CD8-positive, alpha-beta memory T cell (primary cell): ENCODE measurements around the gene EPYC. TPM values are rescaled to one million over a fixed set of nuclear protein-coding genes. Genes with fewer than 3 reads are reported as not detected.

Source experiments
- CTCF ChIA-PET: fragments of 350-600 bp; sonication (Branson Sonifier 250); formaldehyde crosslinking; loops from one replicate; lab custom pipeline; 2021; ENCODE audit warnings: antibody characterized with exemption; lab: Charles Lee
- POLR2A ChIA-PET: fragments of 350-600 bp; sonication (Branson Sonifier 250); formaldehyde crosslinking; loops from one replicate; lab custom pipeline; 2021; ENCODE audit warnings: antibody characterized with exemption; lab: Charles Lee
- DNase-seq, 5 donors: peaks; one replicate each; pipeline versions ENCODE4 v3.0.0 to v3.0.0-alpha.2; 2020 to 2022; ENCODE audit warnings: mixed read lengths in 1 of 5
- H3K27ac ChIP-seq: one replicate; pipeline ENCODE4 v1.7.0; 2013; ENCODE audit warnings: low read depth, mild to moderate bottlenecking, low read length, moderate library complexity
- H3K27me3 ChIP-seq: 2 replicates; pipeline ENCODE4 v1.7.0; 2013; ENCODE audit warnings: low read length, mild to moderate bottlenecking; ENCODE audit not compliant: insufficient read depth, poor library complexity, severe bottlenecking
- H3K36me3 ChIP-seq: 2 replicates; pipeline ENCODE4 v1.7.0; 2013; ENCODE audit warnings: mild to moderate bottlenecking, low read length, moderate library complexity; ENCODE audit not compliant: insufficient read depth
- H3K4me1 ChIP-seq: 2 replicates; pipeline ENCODE4 v1.7.0; 2013; ENCODE audit warnings: mild to moderate bottlenecking, low read length, moderate library complexity; ENCODE audit not compliant: insufficient read depth
- H3K4me3 ChIP-seq: 2 replicates; pipeline ENCODE4 v1.7.0; 2013; ENCODE audit warnings: mild to moderate bottlenecking, low read length
- H3K9me3 ChIP-seq: 2 replicates; pipeline ENCODE4 v1.7.0; 2013; ENCODE audit warnings: mild to moderate bottlenecking, low read length
- H3K27ac Mint-ChIP-seq, 8 donors: one replicate each; pipeline ENCODE4 v1.8.0; 2020 to 2021; ENCODE audit warnings: mixed read lengths in 8 of 8, mild to moderate bottlenecking in 6 of 8, inconsistent platforms in 3 of 8, moderate library complexity in 3 of 8
- H3K27me3 Mint-ChIP-seq, 2 donors: one replicate each; pipeline ENCODE4 v1.8.0; 2020 to 2021; ENCODE audit warnings: mixed read lengths in 2 of 2, mild to moderate bottlenecking in 1 of 2, moderate library complexity in 1 of 2
- H3K36me3 Mint-ChIP-seq, 3 donors: one replicate each; pipeline ENCODE4 v1.8.0; 2020 to 2021; ENCODE audit warnings: mixed read lengths in 3 of 3, inconsistent platforms in 1 of 3, mild to moderate bottlenecking in 1 of 3
- H3K4me1 Mint-ChIP-seq, 3 donors: one replicate each; pipeline ENCODE4 v1.8.0; 2020 to 2021; ENCODE audit warnings: mixed read lengths in 3 of 3, inconsistent platforms in 1 of 3, mild to moderate bottlenecking in 1 of 3
- H3K4me3 Mint-ChIP-seq, 7 donors: one replicate each; pipeline ENCODE4 v1.8.0; 2020 to 2021; ENCODE audit warnings: mixed read lengths in 7 of 7, mild to moderate bottlenecking in 6 of 7, moderate library complexity in 4 of 7, inconsistent platforms in 2 of 7
- H3K9me3 Mint-ChIP-seq, 5 donors: one replicate each; pipeline ENCODE4 v1.8.0; 2020 to 2022; ENCODE audit warnings: mixed read lengths in 5 of 5, mild to moderate bottlenecking in 3 of 5, moderate library complexity in 2 of 5, inconsistent platforms in 1 of 5
- polyA plus RNA-seq: library from polyadenylated mRNA; unstranded; fragments of 300-500 nt; fragmentation: Illumina TruSeq; gene quantifications from one replicate; pipeline ENCODE4 v1.2.3, GENCODE V29; 2021
- total RNA-seq, 2 experiments: library from RNA; stranded (reverse); gene quantifications; one replicate each; pipeline ENCODE4 v1.2.3, GENCODE V29; 2021

Gene EPYC
- total and polyA plus RNA-seq, 3 experiments from 2014 or later, result not detected

GRCh38 chr12:91003737-91004136 is 1.0 kb downstream of the EPYC start:
- ChIA-PET CTCF (no interaction called here), POLR2A (no interaction called here)
- Mint-ChIP-seq H3K4me1 (peaks cover 0 to 10% (median 0%) of the 10 kb centered on the region in 3 donors), H3K27me3 (no peaks in the 10 kb centered on the region), H3K36me3 (no peaks in the 10 kb centered on the region), H3K4me3 (no peak overlapping the region), H3K9me3 (no peaks in the 10 kb centered on the region), H3K27ac (no peak overlapping the region)
- no peak for DNase-seq
- no peaks in the 10 kb centered on the region for H3K27me3 ChIP-seq
- H3K9me3 ChIP-seq, result no peaks in the 10 kb centered on the region
- no peaks in the 10 kb centered on the region for H3K36me3 ChIP-seq
- no peak overlapping the region for H3K27ac ChIP-seq
- no peaks in the 10 kb centered on the region for H3K4me1 ChIP-seq
- H3K4me3 ChIP-seq, result no peak overlapping the region

DNA sequence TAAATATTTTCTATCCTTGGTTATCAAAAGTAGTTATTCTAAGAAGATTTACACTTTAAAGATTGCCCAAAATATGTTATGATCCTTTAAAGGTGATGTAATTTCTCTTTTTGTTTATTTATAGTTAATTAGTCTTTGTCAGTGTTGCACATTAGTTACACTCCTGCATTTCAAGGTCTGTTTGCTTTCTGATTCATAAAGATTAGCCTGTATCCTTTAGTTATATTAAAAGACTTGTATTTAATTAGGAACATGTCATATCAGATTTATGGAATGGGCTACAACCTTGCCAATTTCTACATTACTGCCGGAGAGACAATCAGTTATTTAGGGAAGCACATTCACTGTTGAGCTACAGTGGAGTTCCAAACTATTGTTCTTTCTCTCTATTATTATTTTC is 3.5 kb downstream of the EPYC start:
- no peaks in the 10 kb centered on the region for H3K36me3 ChIP-seq
- Mint-ChIP-seq H3K4me3 (no peak overlapping the region), H3K27ac (no peak overlapping the region), H3K36me3 (no peaks in the 10 kb centered on the region), H3K27me3 (no peaks in the 10 kb centered on the region), H3K9me3 (no peaks in the 10 kb centered on the region), H3K4me1 (no peaks in the 10 kb centered on the region)
- CTCF ChIA-PET, result no interaction called here
- H3K27me3 ChIP-seq, result no peaks in the 10 kb centered on the region
- H3K4me3 ChIP-seq, result no peak overlapping the region
- no peaks in the 10 kb centered on the region for H3K9me3 ChIP-seq
- H3K27ac ChIP-seq, result no peak overlapping the region
- POLR2A ChIA-PET, result no interaction called here
- no peak for DNase-seq
- no peaks in the 10 kb centered on the region for H3K4me1 ChIP-seq

GRCh38 chr12:90999966-91000365 is 4.8 kb downstream of the EPYC start:
- Mint-ChIP-seq H3K4me3 (no peak overlapping the region), H3K9me3 (no peaks in the 10 kb centered on the region), H3K27ac (no peak overlapping the region), H3K4me1 (no peaks in the 10 kb centered on the region), H3K36me3 (no peaks in the 10 kb centered on the region), H3K27me3 (no peaks in the 10 kb centered on the region)
- no peak for DNase-seq
- Histone ChIP-seq H3K4me3 (no peak overlapping the region), H3K36me3 (no peaks in the 10 kb centered on the region), H3K4me1 (no peaks in the 10 kb centered on the region), H3K27me3 (no peaks in the 10 kb centered on the region), H3K27ac (no peak overlapping the region), H3K9me3 (no peaks in the 10 kb centered on the region)
- ChIA-PET CTCF (no interaction called here), POLR2A (no interaction called here)

- Mint-ChIP-seq H3K4me3 (no peak overlapping the region), H3K4me1 (no peaks in the 10 kb centered on the region), H3K36me3 (no peaks in the 10 kb centered on the region), H3K9me3 (no peaks in the 10 kb centered on the region), H3K27me3 (no peaks in the 10 kb centered on the region), H3K27ac (no peak overlapping the region)
- DNase-seq, result no peak
- no peaks in the 10 kb centered on the region for H3K4me1 ChIP-seq
- H3K9me3 ChIP-seq, result no peaks in the 10 kb centered on the region
- no peaks in the 10 kb centered on the region for H3K36me3 ChIP-seq
- H3K27ac ChIP-seq, result no peak overlapping the region
- ChIA-PET CTCF (no interaction called here), POLR2A (no interaction called here)
- no peaks in the 10 kb centered on the region for H3K27me3 ChIP-seq
- no peak overlapping the region for H3K4me3 ChIP-seq
These were observed 5.2 kb downstream of the EPYC start for GRCh38 chr12:90999527-90999926.

- no peaks in the 10 kb centered on the region for H3K9me3 ChIP-seq
- H3K4me1 ChIP-seq, result no peaks in the 10 kb centered on the region
- H3K27me3 ChIP-seq, result no peaks in the 10 kb centered on the region
- Mint-ChIP-seq H3K27ac (no peak overlapping the region), H3K4me3 (no peak overlapping the region), H3K36me3 (no peaks in the 10 kb centered on the region), H3K9me3 (no peaks in the 10 kb centered on the region), H3K27me3 (no peaks in the 10 kb centered on the region), H3K4me1 (no peaks in the 10 kb centered on the region)
- DNase-seq, result no peak
- no peak overlapping the region for H3K27ac ChIP-seq
- H3K36me3 ChIP-seq, result no peaks in the 10 kb centered on the region
- CTCF ChIA-PET, result no interaction called here
- no peak overlapping the region for H3K4me3 ChIP-seq
- POLR2A ChIA-PET, result no interaction called here
These were observed 9.8 kb downstream of the EPYC start for GRCh38 chr12:90995010-90995409.

DNA sequence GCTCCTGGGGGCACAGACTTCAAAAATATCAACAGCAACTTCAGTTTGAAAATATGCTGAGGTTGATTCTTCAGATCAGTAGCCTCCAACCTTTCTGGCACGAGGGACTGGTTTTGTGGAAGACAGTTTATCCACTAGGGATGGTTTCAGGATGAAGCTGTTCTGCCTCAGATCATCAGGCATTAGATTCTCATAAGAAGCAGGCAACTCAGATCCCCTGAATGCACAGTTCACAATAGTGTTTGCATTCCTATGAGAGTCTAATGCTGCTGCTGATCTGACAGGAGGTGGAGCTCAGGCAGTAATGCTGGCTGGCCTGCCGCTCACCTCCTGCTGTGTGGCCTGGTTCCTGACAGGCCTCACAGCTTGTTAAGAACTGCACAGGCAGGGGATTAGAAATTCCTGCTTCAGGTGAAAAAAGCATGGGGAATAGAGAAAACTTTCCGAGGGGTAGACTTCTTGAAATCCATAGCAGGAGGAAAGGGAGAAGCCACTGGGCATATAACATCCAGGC is 12.8 kb downstream of the EPYC start:
- no peaks in the 10 kb centered on the region for H3K27me3 ChIP-seq
- H3K4me3 ChIP-seq, result no peak overlapping the region
- H3K4me1 ChIP-seq, result no peaks in the 10 kb centered on the region
- Mint-ChIP-seq H3K9me3 (peaks cover 0 to 2% (median 0%) of the 10 kb centered on the region in 5 donors), H3K36me3 (no peaks in the 10 kb centered on the region), H3K27me3 (no peaks in the 10 kb centered on the region), H3K4me3 (no peak overlapping the region), H3K27ac (no peak overlapping the region), H3K4me1 (no peaks in the 10 kb centered on the region)
- POLR2A ChIA-PET, result no interaction called here
- no peak for DNase-seq
- no peak overlapping the region for H3K27ac ChIP-seq
- CTCF ChIA-PET, result no interaction called here
- no peaks in the 10 kb centered on the region for H3K9me3 ChIP-seq
- no peaks in the 10 kb centered on the region for H3K36me3 ChIP-seq

GRCh38 chr12:90990611-90991010 is 14.2 kb downstream of the EPYC start:
- H3K27me3 Mint-ChIP-seq, result no peaks in the 10 kb centered on the region

DNA sequence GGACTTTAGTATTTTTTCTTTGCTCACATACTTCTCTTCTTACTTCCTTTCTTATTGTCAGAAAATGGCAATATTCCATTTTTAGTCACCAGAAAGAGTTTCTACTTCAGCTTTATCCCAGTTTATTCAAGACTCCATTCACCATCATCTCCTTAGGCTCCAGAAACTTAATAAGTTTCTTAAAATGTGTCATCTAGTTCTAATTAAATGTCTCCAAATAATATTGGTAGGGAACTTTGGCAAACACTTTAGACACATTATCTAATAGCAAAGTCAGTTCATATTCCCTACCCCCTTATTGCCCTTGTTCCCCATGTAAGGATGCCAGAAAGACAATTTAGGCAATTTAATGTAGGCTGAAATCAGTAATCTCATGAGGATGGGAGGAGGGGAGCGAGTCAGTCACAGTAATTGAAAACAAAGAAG is 15.1 kb downstream of the EPYC start:
- Mint-ChIP-seq H3K4me3 (no peak overlapping the region), H3K36me3 (no peaks in the 10 kb centered on the region), H3K27ac (no peak overlapping the region), H3K27me3 (no peaks in the 10 kb centered on the region), H3K4me1 (no peaks in the 10 kb centered on the region), H3K9me3 (peaks cover 0 to 3% (median 0%) of the 10 kb centered on the region in 5 donors)
- Histone ChIP-seq H3K27ac (no peak overlapping the region), H3K27me3 (no peaks in the 10 kb centered on the region), H3K4me3 (no peak overlapping the region), H3K36me3 (no peaks in the 10 kb centered on the region), H3K4me1 (no peaks in the 10 kb centered on the region), H3K9me3 (no peaks in the 10 kb centered on the region)
- ChIA-PET POLR2A (no interaction called here), CTCF (no interaction called here)
- no peak for DNase-seq

More at GRCh38 chr12:90990611-90991010, 14.2 kb downstream of the EPYC start:
- H3K9me3 Mint-ChIP-seq, result peaks cover 0 to 3% (median 0%) of the 10 kb centered on the region in 5 donors
- no peaks in the 10 kb centered on the region for H3K27me3 ChIP-seq
- no peak overlapping the region for H3K4me3 ChIP-seq
- no peak overlapping the region for H3K4me3 Mint-ChIP-seq
- H3K9me3 ChIP-seq, result no peaks in the 10 kb centered on the region
- H3K4me1 Mint-ChIP-seq, result no peaks in the 10 kb centered on the region
- ChIA-PET POLR2A (no interaction called here), CTCF (no interaction called here)
- no peaks in the 10 kb centered on the region for H3K4me1 ChIP-seq
- H3K27ac ChIP-seq, result no peak overlapping the region
- H3K27ac Mint-ChIP-seq, result no peak overlapping the region
- no peaks in the 10 kb centered on the region for H3K36me3 ChIP-seq
- no peaks in the 10 kb centered on the region for H3K36me3 Mint-ChIP-seq
- no peak for DNase-seq

- no peaks in the 10 kb centered on the region for H3K36me3 ChIP-seq
- Mint-ChIP-seq H3K36me3 (no peaks in the 10 kb centered on the region), H3K4me3 (no peak overlapping the region), H3K9me3 (peaks cover 0 to 3% (median 0%) of the 10 kb centered on the region in 5 donors), H3K27me3 (no peaks in the 10 kb centered on the region), H3K27ac (no peak overlapping the region), H3K4me1 (no peaks in the 10 kb centered on the region)
- no peaks in the 10 kb centered on the region for H3K27me3 ChIP-seq
- no peak overlapping the region for H3K4me3 ChIP-seq
- no peaks in the 10 kb centered on the region for H3K9me3 ChIP-seq
- CTCF ChIA-PET, result no interaction called here
- H3K4me1 ChIP-seq, result no peaks in the 10 kb centered on the region
- DNase-seq, result no peak
- no peak overlapping the region for H3K27ac ChIP-seq
- POLR2A ChIA-PET, result no interaction called here
These were observed 17.3 kb downstream of the EPYC start for GRCh38 chr12:90987520-90987919.
